Measurements from ENCODE around the gene MMP8.
"Not testable (repeated sequence)": the region's sequence is repeated elsewhere in the genome, so short reads cannot be mapped to it uniquely, and the experiment has no call there.

MMP8 gene

GRCh38 chr11:102724904-102725500 lies at the start of gene MMP8:
MMP8 (minus strand) TSS chr11:102724954; CDS start chr11:102724855, 99 bp downstream.
- DNase-seq, result no peak

- DNase-seq, result no peak
Observed at GRCh38 chr11:102773386-102773785, 48.6 kb upstream of the MMP8 start.

- no peak for DNase-seq
Observed at GRCh38 chr11:102771351-102771750, 46.6 kb upstream of the MMP8 start.

- DNase-seq, result no peak
Observed at GRCh38 chr11:102770191-102770590, 45.4 kb upstream of the MMP8 start.

GRCh38 chr11:102767800-102768199 lies 43.0 kb upstream of the MMP8 start:
- DNase-seq, result no peak

- DNase-seq, result no peak
Observed at GRCh38 chr11:102763440-102763839, 38.7 kb upstream of the MMP8 start.

GRCh38 chr11:102762361-102762767 lies 37.6 kb upstream of the MMP8 start:
- no peak for DNase-seq

- DNase-seq, result no peak
Observed at GRCh38 chr11:102761646-102762238, 37.0 kb upstream of the MMP8 start.

- DNase-seq, result no peak
Observed at GRCh38 chr11:102760344-102761035, 35.7 kb upstream of the MMP8 start.

GRCh38 chr11:102757823-102758549 lies 33.2 kb upstream of the MMP8 start:
- DNase-seq, result peak; percentile 50

GRCh38 chr11:102753267-102753666 lies 28.5 kb upstream of the MMP8 start:
- no peak for DNase-seq

GRCh38 chr11:102751673-102752072 lies 26.9 kb upstream of the MMP8 start:
- no peak for DNase-seq

GRCh38 chr11:102749101-102749722 lies 24.5 kb upstream of the MMP8 start:
- no peak for DNase-seq

- DNase-seq, result peak; percentile 58
Observed at GRCh38 chr11:102746746-102747578, 22.2 kb upstream of the MMP8 start.

GRCh38 chr11:102734650-102735049 lies 9.9 kb upstream of the MMP8 start:
- DNase-seq, result no peak

GRCh38 chr11:102733232-102733875 lies 8.6 kb upstream of the MMP8 start:
- DNase-seq, result peak; percentile 95

GRCh38 chr11:102730944-102731343 lies 6.2 kb upstream of the MMP8 start:
- DNase-seq, result not testable (repeated sequence)

- DNase-seq, result peak; percentile 75
Observed at GRCh38 chr11:102729849-102730815, 5.4 kb upstream of the MMP8 start.

- no peak for DNase-seq
Observed at GRCh38 chr11:102727890-102728289, 3.1 kb upstream of the MMP8 start.

GRCh38 chr11:102722821-102723220 lies 1.9 kb downstream of the MMP8 start:
- no peak for DNase-seq
